Suprapubic skin (tissue), 4 donors: ENCODE results near the gene KHDRBS2. TPM values are rescaled to one million over a fixed set of nuclear protein-coding genes. Genes with fewer than 3 reads are reported as not detected.

Source experiments
- DNase-seq, 2 donors: peaks; one replicate each; pipeline ENCODE4 v3.0.0-alpha.2; 2019; ENCODE audit warnings: low spot score in 2 of 2
- H3K27ac ChIP-seq: fragments of 200-600 bp; sonication (generic); one replicate; pipeline ENCODE4 v1.5.1; 2019
- H3K27me3 ChIP-seq: fragments of 200-600 bp; sonication (generic); one replicate; pipeline ENCODE4 v1.5.1; 2019
- H3K36me3 ChIP-seq: fragments of 200-600 bp; sonication (generic); one replicate; pipeline ENCODE4 v1.5.1; 2019
- H3K4me1 ChIP-seq: fragments of 200-600 bp; sonication (generic); one replicate; pipeline ENCODE4 v1.5.1; 2019
- H3K4me3 ChIP-seq: fragments of 200-600 bp; sonication (generic); one replicate; pipeline ENCODE4 v1.5.1; 2019; ENCODE audit warnings: mild to moderate bottlenecking
- H3K9me3 ChIP-seq: fragments of 200-600 bp; sonication (generic); one replicate; pipeline ENCODE4 v1.5.1; 2019
- EP300 ChIP-seq: sonication (generic); formaldehyde crosslinking; IDR thresholded peaks from one replicate; pipeline ENCODE4 v1.6.1; 2017; ENCODE audit warnings: antibody characterized with exemption
- POLR2A ChIP-seq, 2 donors: fragments of 450-650 bp; IDR thresholded peaks; one replicate each; pipeline ENCODE4 v1.6.1; 2017; ENCODE audit warnings: antibody characterized with exemption in 2 of 2, mild to moderate bottlenecking in 2 of 2, moderate library complexity in 2 of 2
- POLR2AphosphoS5 ChIP-seq, 3 donors: sonication (generic); formaldehyde crosslinking; IDR thresholded peaks; one replicate each; pipeline ENCODE4 v1.6.1; 2017; ENCODE audit warnings: antibody characterized with exemption in 3 of 3
- WGBS: methylation state at CpG from one replicate; pipeline ENCODE4 v1.1.5; 2018; 5-methylcytosine and 5-hydroxymethylcytosine counted together
- total RNA-seq, 4 donors: library from RNA; depleted of rRNA; stranded (reverse); fragments of >200 nt; gene quantifications; one replicate each; pipeline ENCODE4 v1.1.0, GENCODE V29; 2016
- TF ChIP-seq, protein P1 (sequence below), 2 donors: fragments of 200-600 bp in 1 of 2; fragments of 450-650 bp in 1 of 2; sonication (generic) in 1 of 2; IDR thresholded peaks; one replicate each; pipeline ENCODE4 v1.5.1; 2016 to 2019; ENCODE audit warnings: antibody characterized with exemption in 2 of 2, mild to moderate bottlenecking in 1 of 2, moderate library complexity in 1 of 2

KHDRBS2 gene
- total RNA-seq, 4 donors from 2014 or later = not detected

DNA sequence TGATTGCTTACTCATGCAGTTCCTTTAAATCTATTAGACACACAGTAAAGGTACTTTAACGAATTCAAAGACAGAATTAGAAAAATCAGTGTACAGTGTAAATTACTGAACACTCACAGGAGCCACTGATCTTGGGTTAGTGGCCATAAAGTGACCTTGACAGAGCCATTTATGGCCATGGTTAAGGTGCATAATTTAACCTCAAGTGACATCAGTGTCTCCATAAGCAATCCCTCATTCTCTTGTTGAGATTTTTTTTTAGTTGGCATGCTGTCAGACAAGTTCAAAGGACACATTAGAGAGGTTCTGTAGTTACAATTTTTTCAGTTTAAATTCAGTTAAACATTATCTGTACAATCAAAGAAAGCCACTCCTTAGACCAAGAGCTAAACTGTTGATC lies 334.4 kb downstream of the KHDRBS2 start:
- no peak overlapping the region for H3K4me3 ChIP-seq
- H3K4me1 ChIP-seq = no peaks in the 10 kb centered on the region
- no peak for TF ChIP-seq POLR2A (IDR thresholded peaks at IDR 0.05)
- TF ChIP-seq, protein P1, sequence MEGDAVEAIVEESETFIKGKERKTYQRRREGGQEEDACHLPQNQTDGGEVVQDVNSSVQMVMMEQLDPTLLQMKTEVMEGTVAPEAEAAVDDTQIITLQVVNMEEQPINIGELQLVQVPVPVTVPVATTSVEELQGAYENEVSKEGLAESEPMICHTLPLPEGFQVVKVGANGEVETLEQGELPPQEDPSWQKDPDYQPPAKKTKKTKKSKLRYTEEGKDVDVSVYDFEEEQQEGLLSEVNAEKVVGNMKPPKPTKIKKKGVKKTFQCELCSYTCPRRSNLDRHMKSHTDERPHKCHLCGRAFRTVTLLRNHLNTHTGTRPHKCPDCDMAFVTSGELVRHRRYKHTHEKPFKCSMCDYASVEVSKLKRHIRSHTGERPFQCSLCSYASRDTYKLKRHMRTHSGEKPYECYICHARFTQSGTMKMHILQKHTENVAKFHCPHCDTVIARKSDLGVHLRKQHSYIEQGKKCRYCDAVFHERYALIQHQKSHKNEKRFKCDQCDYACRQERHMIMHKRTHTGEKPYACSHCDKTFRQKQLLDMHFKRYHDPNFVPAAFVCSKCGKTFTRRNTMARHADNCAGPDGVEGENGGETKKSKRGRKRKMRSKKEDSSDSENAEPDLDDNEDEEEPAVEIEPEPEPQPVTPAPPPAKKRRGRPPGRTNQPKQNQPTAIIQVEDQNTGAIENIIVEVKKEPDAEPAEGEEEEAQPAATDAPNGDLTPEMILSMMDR (IDR thresholded peaks at IDR 0.05) = no peak
- TF ChIP-seq POLR2AphosphoS5 (IDR thresholded peaks at IDR 0.05) = no peak
- no peak for TF ChIP-seq EP300
- DNase-seq = no peak
- H3K27me3 ChIP-seq = no peaks in the 10 kb centered on the region
- H3K36me3 ChIP-seq = no peaks in the 10 kb centered on the region
- 27% methylated on average over 1 of the region's 1 CpG for WGBS
- H3K9me3 ChIP-seq = no peaks in the 10 kb centered on the region
- H3K27ac ChIP-seq = no peak overlapping the region

DNA sequence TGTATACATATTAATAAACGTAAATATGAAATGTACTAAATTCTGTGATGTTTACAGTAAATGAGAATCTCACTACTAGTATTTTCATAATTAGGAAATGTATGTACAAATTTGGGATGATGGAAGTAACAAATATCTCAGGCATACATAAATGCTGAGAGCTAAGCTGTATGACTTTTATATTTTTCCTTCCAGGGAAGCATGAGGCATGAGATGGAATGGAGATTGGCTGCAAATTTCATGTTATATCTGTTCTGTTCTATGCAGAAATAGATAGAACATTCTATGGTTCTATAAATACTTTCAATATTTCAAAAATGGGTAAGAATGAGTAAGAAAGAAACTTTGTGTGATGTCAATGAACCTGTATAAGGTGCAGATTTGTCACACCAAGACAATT lies 335.2 kb downstream of the KHDRBS2 start:
- WGBS = 74% methylated on average over 1 of the region's 1 CpG
- DNase-seq = no peak
- Histone ChIP-seq H3K27me3 (no peaks in the 10 kb centered on the region), H3K36me3 (no peaks in the 10 kb centered on the region), H3K9me3 (no peaks in the 10 kb centered on the region), H3K4me3 (no peak overlapping the region), H3K27ac (no peak overlapping the region), H3K4me1 (no peaks in the 10 kb centered on the region)
- TF ChIP-seq, protein P1 (IDR thresholded peaks at IDR 0.05) = no peak
- TF ChIP-seq POLR2AphosphoS5 (IDR thresholded peaks at IDR 0.05) = no peak
- TF ChIP-seq POLR2A (IDR thresholded peaks at IDR 0.05) = no peak
- TF ChIP-seq EP300 = no peak

DNA sequence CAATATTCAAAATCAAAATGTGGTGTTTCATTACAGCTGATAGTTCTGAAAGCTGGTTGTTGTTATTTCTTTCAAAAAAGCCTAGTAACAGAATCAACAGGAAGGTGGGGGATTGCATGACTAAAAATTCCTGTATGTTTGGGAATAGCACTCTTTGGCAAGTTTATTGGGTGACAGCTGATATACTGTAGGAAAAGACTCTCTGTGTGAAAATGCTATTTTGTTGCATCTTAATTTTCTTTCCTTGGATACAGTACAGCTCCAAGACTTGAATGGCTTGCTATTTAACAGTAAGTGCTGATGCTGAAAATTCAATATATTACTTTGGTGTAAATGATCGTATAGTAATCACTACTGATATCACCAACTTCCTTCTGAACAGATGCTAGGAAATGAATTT lies 336.1 kb downstream of the KHDRBS2 start:
- Histone ChIP-seq H3K27me3 (no peaks in the 10 kb centered on the region), H3K36me3 (no peaks in the 10 kb centered on the region), H3K4me3 (no peak overlapping the region), H3K9me3 (no peaks in the 10 kb centered on the region), H3K27ac (no peak overlapping the region), H3K4me1 (no peaks in the 10 kb centered on the region)
- DNase-seq = no peak
- WGBS = 81% methylated on average over 1 of the region's 1 CpG
- TF ChIP-seq POLR2AphosphoS5 (IDR thresholded peaks at IDR 0.05) = no peak
- TF ChIP-seq, protein P1 (IDR thresholded peaks at IDR 0.05) = no peak
- TF ChIP-seq EP300 = no peak
- TF ChIP-seq POLR2A (IDR thresholded peaks at IDR 0.05) = no peak

DNA sequence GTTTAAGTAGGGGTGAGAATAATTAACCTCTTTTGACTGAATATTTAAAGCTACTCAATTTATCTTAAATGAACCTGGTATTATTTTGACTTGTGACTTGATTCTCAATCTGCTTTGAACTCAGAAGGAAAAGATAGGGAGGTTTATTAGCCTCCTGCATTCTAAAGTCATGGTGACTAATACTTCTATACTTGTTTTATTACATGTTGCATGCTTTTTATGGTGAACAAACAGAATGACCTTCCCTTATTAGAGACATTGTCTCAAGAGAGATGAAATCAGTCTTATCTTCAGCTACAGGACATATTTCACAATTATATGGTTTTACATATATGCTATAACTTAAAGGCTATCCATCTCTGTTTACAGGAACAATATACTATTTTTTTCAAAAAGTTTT lies 336.9 kb downstream of the KHDRBS2 start:
- Histone ChIP-seq H3K27ac (no peak overlapping the region), H3K9me3 (no peaks in the 10 kb centered on the region), H3K4me3 (no peak overlapping the region), H3K4me1 (no peaks in the 10 kb centered on the region), H3K27me3 (no peaks in the 10 kb centered on the region), H3K36me3 (no peaks in the 10 kb centered on the region)
- TF ChIP-seq EP300 (no peak), POLR2A (IDR thresholded peaks at IDR 0.05) (no peak), POLR2AphosphoS5 (IDR thresholded peaks at IDR 0.05) (no peak)
- TF ChIP-seq, protein P1 (IDR thresholded peaks at IDR 0.05) = no peak
- no peak for DNase-seq

DNA sequence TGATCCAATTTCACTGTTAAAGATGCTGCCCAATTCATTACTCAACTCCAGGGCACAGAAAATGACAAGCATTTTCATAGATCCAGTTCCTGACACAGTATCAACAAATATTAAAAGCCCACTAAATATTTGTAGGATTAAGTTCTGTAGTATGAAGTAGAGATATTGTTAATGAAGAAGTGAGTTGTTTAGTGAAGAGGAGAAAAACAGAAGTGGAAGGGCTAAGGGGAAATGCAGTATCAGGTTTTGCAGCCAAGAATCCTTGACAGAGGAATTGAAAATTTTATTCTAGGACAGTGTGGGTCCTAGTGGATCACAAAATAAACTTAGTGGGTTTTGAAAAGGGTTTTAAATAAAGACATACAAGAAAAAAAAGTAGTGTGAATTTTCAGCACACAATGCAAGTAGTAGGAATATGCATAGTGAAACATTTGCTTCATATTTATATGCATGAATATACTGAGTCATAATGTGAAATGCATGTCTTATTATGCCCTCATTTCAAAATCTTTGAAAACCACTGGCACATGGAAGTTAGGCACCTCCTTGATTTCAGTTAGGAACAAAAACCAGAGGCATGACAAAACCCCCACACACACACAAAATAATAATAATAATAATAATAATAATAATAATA lies 338.6 kb downstream of the KHDRBS2 start:
- Histone ChIP-seq H3K4me1 (no peaks in the 10 kb centered on the region), H3K4me3 (no peak overlapping the region), H3K9me3 (no peaks in the 10 kb centered on the region), H3K27me3 (no peaks in the 10 kb centered on the region), H3K36me3 (no peaks in the 10 kb centered on the region), H3K27ac (no peak overlapping the region)
- no peak for TF ChIP-seq POLR2AphosphoS5 (IDR thresholded peaks at IDR 0.05)
- no peak for TF ChIP-seq EP300
- TF ChIP-seq, protein P1 (IDR thresholded peaks at IDR 0.05) = no peak
- no peak for TF ChIP-seq POLR2A (IDR thresholded peaks at IDR 0.05)
- no peak for DNase-seq
